Activated CD4-positive, CD25-positive, alpha-beta regulatory T cell (primary cell): Measurements from ENCODE around the gene PRG2.

Experiments
- DNase-seq, 4 experiments: peaks; one replicate each; lab custom pipeline; 2025; lab: John Stamatoyannopoulos, UW

Gene PRG2, protein sequence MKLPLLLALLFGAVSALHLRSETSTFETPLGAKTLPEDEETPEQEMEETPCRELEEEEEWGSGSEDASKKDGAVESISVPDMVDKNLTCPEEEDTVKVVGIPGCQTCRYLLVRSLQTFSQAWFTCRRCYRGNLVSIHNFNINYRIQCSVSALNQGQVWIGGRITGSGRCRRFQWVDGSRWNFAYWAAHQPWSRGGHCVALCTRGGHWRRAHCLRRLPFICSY

DNA sequence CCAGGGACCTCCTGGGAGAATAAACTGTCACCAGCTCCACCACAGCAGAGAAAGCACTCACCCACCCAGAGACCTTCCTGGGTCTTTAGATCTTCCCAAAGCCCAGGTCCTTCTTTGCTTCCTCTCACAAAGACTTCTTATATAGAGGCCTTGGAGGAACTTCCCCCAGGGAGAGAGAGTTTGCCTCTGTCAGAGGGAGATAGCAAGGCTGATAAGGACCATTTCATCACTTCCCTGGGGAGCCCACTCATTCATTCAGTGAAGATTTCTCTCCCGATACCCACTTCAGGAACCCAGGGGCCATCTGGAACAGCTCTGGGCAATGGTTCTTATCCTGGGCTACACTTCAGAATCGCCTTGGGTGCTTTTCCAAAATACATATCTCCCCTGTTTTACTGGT is at the start of gene PRG2:
Gene PRG2 (minus strand): TSS at position 116 of the 400 bp plus-strand sequence. CDS start 706 bp downstream, outside the sequence.
- no peak for DNase-seq

DNA sequence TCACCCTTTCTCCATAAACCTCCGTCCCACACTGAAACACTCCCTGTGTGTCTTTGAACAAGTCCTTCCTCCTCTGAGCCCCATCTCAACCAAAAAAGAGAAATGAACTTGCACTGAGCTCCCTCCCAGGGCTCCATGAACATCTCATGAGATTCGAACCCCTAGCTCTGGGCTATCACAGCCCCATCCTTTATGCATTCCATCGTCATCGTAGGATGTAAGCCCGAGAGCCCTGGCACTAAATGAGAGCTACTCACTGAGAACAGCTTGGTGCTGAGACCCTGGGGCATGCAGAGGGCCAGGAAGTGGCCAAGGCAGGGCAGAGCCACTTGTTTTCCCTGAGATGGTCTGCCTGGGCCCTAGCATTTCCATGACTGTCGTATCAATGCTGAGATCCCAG is 49.3 kb upstream of the PRG2 start:
- no peak for DNase-seq

DNA sequence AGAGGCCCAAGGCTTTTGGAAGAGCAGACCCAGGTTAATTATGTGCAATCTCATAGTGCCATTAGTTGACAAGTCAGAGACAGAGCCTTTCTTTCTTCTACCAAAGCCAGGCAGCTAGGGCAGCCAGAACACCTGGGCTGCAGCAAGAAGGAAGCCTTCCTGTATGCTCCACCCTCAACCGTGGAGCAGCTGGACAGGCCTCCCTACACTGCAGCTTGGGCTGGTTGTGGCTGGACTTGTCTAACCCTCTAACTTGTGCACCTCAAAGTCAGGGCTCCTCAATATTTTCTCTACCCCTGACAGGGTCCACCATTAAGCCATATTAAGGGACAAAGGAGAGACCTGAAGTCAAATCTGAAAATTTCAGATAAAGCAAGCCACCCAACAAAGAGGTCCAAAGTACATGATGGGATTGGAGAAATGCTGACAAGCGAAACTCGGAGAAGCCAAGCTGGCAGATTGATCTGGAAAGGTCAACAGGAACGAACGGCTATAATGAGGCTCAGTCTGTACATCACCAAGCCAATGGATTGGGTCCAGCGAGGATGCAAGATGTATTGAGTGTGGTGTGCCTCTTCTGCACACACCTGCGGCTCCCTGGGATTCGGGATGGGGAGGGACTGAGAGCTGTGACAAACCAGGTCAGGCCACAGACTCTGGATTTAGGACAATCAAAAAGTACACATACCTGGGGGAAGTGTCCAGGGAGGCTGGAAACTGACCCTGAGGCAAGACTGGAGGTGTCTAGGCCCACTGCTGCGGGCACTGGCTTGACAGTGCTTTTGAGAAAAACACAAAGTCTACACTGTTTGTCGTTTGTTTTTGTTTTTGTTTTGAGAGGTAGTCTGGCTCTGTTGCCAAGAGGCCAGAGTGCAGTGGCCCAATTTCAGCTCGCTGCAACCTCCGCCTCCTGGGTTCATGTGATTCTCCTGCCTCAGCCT is 48.2 kb upstream of the PRG2 start:
- no peak for DNase-seq

DNA sequence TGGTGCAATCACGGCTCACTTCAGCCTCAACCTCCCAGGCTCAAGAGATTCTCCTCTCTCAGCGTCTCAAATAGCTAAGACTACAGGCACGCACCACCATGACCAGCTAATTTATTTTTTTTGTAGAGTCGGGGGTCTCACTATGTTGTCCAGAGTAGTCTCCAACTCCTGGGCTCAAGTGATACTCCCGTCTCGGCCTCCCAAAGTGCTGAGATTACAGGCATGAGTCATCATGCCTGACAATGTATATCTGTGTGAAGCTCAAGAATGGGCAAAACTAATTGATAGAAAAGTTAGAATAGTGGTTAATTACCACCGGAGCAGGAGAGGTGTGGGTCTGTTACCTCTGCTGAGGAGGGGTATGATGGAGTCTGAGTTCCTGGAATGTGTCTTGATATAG is 45.6 kb upstream of the PRG2 start:
- no peak for DNase-seq

DNA sequence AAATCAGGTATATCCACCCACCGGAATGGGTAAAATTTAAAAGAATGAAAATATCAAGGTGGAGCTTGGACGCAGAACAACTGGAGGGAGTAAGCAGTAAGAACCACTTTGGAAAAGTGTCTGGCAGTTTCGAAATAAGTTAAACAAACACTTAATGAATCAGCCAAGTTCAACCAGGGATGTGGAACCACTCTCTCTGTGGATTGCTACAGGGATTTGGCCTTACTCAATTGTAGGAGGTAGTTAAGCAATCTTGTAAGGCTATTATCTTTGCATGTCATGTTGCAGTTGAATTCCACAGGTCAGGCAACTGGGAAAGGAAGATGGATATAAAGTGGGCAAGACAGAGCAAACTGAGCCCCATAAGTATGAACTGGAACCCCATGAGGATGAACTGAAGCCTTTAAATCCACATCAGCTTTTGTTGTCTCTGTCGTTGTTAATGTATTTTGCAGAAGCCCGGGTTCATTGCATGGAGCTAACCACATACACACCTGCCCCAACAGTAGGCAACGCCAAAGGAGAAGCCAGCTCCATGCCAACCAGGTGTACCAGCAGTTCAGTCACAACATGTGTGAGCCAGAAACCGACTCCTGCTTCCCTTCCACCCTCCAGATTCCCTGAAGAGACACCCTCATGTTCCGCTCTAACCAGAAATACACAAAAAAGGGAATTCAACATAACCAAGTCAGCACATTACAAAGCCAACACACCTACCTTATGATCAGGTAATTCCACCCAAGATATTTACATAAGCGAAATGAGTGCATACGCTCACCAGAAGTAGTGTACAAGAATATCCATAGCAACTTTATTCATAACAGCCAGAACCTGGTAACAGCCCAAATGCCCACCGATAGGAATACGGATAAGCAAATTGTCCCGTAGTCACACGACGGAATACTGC is 44.4 kb upstream of the PRG2 start:
- no peak for DNase-seq

DNA sequence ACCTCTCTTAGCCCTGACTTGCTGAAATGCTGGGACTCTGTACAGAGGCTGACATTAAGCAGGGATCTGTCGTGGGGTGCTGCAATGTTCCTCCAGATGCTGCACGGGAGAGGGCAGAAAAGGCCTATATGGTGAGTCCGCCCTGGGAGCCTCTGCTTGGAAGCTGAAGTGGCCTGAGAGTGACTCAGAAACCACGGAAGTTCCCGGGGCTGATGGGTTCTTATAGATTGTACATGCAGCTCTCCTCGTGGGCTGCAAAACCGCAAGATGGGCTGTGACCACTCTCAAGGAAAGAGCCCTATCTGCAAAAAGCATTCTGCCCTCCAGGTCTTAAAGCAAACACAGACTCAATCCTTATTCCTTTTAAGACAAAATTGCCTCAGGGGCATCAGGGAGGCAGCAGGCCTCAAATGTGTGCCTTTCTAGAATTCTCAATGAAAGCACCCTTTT is 42.3 kb upstream of the PRG2 start:
- no peak for DNase-seq

DNA sequence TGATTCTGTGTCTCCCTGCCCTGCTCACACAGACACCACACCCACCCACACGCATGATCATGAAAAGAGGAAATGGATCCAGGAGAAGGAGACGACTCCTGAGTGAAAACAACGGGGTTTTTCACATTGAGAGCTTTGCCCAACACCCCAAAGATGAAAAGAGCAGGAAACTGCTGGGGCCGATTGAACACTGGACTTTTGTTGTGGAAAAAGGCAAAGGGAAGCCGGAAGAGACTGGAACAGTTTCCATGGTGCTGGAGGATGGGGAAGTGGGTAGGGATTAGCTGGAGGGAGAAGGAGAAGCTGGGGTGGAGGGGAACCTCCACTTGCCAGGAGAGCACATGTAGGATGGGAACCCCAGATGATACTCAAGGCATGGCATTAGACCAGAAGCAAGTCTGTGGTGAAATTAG is 41.7 kb upstream of the PRG2 start:
- DNase-seq: no peak

DNA sequence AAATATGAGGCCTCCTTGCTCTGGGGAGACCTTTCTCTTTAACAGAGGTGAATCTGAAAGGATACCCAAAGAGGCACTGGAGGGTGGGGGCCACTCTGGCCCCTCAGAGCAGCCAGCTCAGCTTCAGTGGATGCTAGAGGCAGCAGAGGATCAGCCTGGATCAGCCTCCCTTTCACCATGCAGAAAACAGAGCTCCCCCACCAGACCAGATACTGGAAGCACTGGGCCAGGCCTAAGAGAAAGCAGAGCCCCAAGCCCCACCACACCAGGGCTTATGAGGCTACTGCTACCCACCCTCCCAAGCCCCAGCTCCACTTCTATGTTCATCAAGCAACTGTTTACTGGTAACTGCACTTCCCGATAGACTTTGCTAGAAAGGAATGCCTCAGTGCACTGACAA is 40.5 kb upstream of the PRG2 start:
- DNase-seq: no peak

DNA sequence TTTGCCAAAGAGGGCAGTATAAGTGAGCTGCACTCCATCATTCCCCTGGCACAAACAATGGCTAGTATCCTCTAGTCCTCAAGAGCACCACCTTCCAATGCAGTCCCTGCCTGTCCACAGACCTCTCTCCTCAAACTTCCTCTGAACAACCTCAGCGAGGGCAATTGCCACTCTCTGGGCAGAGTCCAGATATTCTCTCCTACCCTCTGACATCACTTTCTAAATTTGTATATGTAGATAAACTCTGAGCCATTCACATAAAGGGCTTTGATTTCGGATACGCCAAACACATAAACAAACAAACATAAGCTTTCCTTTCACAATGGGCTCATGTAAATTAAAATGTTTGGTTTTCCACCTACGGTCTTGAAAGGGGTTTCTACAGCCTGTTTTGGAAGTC is 39.5 kb upstream of the PRG2 start:
- DNase-seq: no peak

DNA sequence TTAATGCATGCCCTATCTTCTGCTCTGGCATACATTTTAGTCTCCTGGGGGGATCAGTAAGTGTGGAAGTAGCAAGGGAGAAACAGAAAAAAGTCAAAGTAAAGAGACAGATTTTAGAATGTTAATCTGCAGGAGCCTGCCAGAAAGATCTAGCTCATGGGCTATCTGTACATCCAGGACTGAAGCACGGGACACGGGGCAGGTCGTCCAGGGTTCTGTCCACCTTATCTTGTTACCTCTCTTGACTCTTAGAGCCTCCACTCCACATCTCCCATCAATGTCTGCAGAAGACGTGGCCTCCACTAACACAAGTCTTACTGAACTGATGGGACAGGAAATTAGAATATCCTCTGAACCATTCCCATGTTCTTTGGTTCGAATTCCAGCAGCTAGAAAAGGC is 38.2 kb upstream of the PRG2 start:
- DNase-seq: no peak

DNA sequence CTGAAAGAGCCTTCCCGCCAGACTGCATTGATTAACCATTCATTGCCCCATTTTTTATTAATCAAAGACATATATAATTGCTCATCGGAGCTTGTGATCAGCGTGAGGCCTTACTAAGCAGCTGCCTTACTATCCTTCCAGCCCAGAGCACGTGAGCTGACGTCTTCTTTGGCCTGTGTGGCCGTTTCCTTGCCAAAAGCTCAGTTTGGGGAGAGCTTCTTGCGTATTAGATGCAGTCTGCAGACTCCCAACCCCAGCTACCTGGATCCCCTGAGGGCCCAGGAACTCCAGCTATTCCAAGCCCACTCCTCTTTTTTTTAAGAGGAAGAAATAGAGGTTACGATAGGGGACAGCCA is 37.3 kb upstream of the PRG2 start:
- no peak for DNase-seq

DNA sequence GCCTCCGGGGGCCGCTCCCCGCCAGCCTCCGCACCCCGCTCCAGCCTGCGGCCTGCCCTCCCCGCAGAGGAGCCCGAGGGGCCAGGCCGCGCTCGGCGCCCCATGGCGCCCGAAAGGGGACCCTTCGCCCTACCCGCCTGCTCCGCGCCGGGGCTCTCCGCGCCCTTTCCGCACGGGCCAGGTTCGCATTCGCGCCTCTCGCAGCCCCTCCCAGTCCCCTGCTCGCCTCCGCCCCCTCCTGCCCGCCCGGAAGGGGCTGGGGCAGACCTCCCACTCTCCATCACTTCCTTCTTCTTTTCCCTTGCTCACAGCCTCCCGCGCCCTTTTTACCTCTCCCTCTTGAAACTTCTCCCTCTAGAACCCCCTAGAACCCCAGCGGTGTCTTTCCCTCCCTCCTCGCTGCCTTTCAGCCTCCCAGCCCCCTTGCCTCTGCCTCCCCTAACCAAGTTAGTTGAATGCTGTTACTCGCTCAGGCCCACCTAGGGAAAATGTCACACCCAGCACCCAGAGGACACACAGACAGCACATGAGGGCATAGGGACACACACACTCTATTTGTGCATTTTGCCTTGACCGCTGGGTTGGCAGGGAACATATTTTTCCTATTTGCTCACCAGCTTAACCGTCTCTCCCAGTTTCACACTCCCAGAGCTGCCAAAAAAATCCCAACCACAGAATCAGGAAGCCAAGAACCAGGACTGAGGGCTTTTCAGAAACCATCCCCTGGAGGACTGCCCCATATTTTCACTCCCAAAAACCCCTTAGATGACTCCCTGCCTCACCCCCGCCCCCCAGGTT is 36.7 kb upstream of the PRG2 start, which contains the start of gene SLC43A3:
Gene SLC43A3 (minus strand): TSS at position 193 of the 798 bp plus-strand sequence. CDS start 949 bp downstream, outside the sequence.
- peak; percentile 30 to 64 (median 48) for DNase-seq

DNA sequence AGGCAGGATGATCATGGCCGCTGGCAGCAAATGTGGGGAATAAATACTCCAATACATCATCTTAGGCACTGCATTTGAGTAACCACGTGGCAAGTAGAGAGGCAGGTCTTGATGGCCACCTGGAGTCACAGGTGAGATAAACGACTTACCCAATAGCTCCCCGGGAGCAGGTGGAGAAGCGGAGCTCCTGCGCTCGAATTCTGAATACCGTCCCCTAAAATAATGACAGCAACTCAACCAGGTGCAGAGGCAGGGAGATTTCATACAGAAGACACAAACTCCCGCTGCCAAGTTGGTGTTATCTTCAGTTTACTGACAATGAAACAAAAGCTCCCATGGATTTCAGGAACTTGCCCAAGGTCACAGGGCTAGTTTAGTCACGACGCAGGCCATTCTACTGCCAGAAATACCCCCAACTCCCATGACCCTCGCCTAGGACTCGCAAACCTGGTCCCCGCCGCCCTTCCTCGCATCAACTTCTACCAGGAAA is 36.0 kb upstream of the PRG2 start:
- peak in 1 of 4 experiments; percentile 10 for DNase-seq

DNA sequence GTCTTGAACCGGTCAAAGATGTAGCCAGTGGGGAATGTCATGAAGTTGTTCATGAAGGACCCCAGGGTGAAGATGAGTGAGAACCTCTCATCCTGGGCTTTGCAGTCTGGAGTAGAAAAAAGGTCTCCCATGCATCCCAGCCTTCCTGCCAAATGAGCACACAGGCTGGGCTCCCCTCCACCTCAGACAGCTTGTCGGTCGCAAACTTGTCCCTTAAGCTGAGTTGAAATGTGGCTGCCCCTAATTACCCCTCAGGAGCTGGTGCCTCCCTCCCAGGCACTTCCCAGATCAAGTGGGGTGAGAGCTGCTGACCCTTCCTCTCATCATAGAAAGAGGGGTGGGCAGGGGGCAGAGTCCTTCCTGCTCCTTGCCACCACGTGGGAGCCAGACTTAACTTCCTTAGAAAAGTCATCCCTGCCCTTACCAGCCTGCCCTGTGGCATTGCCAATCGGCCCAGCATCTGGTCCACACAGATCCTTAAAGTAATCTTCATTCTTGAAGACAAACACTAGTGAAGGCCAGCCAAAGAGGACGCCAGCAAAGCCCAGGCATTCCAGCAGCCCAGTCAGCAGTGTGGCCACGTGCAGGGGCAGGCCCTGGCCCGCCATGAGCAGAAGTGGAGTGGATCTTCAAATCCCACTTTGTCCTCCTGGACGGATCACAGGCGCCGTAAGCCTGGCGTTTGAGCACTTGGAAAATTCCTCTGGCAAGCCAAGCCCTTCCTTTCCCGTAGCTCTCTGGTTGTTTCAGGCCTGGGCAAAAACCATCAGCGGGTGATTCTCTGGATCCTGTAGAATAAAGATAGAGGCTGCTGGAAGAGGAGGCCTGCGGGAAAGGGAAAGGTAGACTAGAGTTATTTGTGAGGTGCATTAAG is 35.4 kb upstream of the PRG2 start:
- peak in 1 of 4 experiments; percentile 10 for DNase-seq

DNA sequence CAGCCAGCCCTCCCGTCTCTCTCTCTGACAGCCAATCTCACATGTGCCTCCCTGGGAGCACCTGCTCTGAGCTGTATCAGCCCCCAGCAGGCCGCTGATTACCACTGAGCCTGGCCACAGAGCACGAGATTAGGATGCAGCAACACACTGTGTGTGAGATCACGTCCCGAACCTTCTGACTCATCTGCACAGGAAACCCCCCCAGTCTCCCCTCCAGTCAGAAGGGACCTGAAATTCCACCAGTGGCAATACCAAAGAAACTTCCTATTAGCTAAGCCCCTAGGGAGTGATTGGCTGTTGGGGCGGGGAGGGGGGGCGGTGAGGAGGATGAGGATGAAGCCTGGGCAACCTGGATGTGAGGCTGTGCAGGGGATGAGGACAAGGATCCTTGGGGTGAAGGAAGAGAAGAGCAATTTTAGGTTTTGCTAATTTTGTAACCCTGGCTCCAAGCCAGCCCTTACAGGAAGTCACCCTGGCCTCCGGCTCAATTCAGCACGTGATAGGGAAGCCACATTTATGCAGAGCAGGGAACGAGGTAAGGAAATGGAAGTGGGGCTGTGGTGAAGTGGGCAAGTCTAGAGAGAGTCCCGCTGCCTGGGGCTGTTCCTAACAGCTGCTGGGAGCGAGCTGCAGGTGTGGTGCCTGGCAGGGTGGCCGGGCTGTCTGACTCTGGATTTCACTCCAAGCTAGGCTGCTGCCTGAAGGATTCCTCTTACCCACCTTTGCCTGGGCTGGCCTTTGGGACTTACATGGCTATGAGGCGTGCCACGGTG is 34.5 kb upstream of the PRG2 start:
- peak; percentile 58 to 79 (median 68) for DNase-seq

DNA sequence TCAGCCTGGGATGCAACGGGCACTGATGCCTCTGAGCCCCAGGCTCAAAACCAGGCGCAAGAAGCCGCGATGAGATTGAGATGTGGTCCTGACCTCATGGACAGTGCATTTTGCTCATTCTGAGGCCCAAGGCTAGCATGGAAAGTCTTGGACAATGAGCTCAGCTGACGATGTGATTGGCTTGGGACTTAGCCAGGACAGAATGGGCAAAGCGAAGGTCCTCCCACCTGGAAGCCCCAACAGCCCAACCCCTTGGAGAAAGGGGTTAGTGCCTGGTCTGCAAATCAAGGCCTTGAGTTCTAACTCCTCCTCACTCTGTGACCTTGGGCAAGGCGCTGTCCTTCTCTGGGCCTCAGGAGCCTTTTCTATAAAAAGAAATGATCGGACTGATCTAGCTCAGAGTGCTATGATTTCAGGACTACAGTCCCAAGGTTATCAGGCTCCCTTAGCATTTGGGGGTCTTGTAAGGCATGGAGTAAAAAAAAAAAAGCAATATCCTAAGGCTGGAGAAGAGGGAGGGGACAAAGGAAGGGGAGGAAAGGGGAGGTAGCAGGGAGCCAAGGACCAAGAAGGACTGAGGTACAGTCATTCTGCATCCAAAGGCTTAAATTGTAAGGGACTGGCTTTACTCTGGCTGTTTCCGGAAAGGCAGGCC is 33.8 kb upstream of the PRG2 start:
- DNase-seq: no peak

DNA sequence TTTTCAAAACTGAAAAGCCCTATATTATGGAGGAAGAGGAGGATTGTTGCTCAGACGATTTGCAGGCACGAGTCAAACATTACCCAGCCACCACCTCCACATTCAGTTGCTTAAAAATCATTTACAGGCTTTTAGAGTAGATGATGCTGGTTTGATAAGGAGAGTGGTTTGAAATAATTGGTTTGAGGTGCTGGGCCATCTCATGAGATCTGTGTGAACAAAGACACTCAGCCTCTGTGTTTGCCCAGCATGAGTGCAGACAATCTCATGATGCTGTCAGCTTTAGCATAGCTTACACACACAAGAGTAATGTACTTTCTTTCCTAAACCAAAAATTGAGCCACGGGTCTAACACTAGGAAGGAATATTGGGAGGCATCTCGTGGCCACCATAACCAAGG is 32.2 kb upstream of the PRG2 start:
- DNase-seq: no peak

DNA sequence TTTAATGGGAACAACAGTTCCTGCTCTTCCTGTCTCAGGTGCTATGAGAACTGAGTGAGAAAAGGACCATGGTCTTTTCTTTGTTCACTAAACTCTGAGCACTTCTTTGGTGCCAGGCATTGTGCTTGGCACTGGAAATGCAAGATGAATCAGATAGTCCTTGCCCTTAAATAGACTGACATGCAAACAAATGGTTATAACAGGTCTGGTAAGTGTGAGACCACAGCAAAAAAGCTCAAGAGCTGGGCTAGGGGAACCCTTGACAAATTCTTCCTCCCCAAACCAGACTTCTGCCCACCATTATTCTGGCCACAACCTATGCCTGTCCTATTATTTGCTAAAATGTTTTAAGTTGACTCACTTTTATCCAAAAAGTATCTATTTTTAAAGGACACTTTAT is 31.4 kb upstream of the PRG2 start:
- no peak for DNase-seq

DNA sequence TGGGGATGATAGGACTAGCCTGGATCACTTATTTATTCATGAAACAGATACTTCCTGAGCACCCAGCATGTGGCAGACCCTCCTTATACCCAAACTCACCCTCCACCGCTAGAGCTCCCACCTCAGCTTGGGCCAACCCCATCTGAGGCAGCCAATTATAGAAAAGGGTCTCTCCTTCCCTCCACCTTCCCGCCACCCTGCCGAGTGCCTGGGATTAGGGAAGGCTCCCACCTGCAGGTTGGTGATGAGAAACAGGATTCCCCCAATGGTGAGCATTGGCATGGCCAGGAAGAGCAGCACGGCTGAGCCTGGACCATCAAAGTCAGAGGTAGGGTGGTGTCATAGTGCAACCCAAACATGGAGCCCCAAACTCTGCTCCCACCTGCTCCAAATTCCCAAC is 30.6 kb upstream of the PRG2 start:
- DNase-seq: no peak
